ENCODE measurements around the gene GPR155.

The GPR155 gene

DNA sequence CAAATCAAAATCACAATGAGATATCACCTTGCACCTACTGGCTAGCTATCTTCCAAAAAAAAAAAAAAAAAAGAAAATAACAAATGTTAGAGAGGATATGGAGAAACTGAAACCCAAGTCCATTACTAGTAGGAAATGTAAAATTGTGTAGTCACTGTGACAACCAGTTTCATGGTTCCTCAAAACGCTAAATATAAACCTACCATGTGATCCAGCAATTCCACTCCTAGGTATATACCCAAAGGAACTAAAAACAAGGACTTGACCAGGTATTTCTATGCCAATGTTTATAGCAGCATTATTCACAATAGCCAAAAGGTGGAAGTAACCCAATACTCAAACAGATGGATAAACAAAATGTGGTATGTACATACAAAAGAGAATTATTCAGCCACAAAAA, 103.0 kb downstream of the GPR155 start:
- no peak for DNase-seq (ENCODE audit: extremely low read depth, low read depth)
- TF ChIP-seq, protein P1, sequence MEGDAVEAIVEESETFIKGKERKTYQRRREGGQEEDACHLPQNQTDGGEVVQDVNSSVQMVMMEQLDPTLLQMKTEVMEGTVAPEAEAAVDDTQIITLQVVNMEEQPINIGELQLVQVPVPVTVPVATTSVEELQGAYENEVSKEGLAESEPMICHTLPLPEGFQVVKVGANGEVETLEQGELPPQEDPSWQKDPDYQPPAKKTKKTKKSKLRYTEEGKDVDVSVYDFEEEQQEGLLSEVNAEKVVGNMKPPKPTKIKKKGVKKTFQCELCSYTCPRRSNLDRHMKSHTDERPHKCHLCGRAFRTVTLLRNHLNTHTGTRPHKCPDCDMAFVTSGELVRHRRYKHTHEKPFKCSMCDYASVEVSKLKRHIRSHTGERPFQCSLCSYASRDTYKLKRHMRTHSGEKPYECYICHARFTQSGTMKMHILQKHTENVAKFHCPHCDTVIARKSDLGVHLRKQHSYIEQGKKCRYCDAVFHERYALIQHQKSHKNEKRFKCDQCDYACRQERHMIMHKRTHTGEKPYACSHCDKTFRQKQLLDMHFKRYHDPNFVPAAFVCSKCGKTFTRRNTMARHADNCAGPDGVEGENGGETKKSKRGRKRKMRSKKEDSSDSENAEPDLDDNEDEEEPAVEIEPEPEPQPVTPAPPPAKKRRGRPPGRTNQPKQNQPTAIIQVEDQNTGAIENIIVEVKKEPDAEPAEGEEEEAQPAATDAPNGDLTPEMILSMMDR (IDR thresholded peaks at IDR 0.05; ENCODE audit: low read depth, low read length): no peak

All from AG09319 (cell line).